ENCODE results near the gene ANKRD27.

DNA sequence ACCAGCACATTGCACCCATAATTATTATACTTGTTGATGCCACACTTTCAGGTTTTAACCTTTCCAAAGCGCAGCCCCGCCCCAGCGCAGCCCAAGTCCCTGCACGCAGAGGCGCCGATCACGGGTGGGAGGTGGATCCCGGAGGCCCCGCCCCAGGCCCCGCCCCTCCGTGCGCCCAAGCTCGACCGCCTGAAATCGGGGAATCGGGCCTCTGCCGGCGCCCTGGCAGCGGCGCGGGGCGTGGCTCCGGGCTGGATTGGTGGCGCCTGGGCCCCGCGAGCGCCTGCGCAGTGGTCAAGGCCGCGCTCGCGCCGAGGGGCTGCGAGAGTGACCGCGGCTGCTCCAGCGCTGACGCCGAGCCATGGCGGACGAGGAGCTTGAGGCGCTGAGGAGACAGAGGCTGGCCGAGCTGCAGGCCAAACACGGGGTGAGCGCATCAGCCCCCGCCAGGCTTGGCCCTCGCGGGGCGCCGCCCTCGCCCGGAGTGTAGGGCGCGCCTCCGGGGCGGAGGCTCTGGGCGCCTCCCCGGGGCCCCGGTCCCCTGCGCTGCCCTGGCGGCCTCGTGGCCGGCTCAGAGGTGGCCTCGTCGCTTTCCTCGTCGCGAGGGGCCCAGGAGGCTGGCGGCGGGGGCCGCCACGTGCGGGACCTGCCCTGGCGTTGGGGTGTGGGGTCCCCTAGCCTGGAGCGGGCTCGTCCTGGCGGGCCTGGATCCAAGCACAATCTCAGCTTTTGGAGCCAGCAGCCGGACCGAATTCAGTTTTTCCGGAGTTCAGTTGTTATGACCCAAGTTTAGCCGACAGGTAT lies 93.9 kb downstream of the ANKRD27 start, which contains the start of gene PDCD5:
- TF ChIP-seq, protein P1, sequence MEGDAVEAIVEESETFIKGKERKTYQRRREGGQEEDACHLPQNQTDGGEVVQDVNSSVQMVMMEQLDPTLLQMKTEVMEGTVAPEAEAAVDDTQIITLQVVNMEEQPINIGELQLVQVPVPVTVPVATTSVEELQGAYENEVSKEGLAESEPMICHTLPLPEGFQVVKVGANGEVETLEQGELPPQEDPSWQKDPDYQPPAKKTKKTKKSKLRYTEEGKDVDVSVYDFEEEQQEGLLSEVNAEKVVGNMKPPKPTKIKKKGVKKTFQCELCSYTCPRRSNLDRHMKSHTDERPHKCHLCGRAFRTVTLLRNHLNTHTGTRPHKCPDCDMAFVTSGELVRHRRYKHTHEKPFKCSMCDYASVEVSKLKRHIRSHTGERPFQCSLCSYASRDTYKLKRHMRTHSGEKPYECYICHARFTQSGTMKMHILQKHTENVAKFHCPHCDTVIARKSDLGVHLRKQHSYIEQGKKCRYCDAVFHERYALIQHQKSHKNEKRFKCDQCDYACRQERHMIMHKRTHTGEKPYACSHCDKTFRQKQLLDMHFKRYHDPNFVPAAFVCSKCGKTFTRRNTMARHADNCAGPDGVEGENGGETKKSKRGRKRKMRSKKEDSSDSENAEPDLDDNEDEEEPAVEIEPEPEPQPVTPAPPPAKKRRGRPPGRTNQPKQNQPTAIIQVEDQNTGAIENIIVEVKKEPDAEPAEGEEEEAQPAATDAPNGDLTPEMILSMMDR (IDR thresholded peaks at IDR 0.05; ENCODE audit: poor library complexity): no peak
- no peak for TF ChIP-seq EZH2phosphoT487 (IDR thresholded peaks at IDR 0.05; ENCODE audit: low read depth, severe bottlenecking, unreplicated experiment)

Data from hepatocyte (in vitro differentiated cells).